K562 (cell line): Measurements from ENCODE around the gene ZFTA. TPM values are rescaled to one million over a fixed set of nuclear protein-coding genes. Genes with fewer than 3 reads are reported as not detected.

ENCODE experiments used
- ATAC-seq: fragments of 200-7000 bp; cut with Tn5 transposase; 3 replicates; pipeline ENCODE4 v1.9.1; 2020; ENCODE audit warnings: moderate library complexity
- BruUV-seq: library from RNA; stranded (reverse); fragments of 400-500 nt; replicated peaks from 2 replicates; lab custom pipeline; 2021; lab: Mats Ljungman, UMichigan
- CTCF ChIA-PET: fragments of 300-600 bp; formaldehyde crosslinking; extraction: SDS; loops from one replicate; lab custom pipeline; 2021; ENCODE audit warnings: low intra/inter-chr PET ratio; lab: Yijun Ruan, JAX
- POLR2A ChIA-PET: fragments of 300-600, 350-650 bp; sonication (Branson Sonifier 250); formaldehyde crosslinking; extraction: SDS; loops from one replicate; lab custom pipeline; 2021; ENCODE audit warnings: antibody characterized with exemption, inconsistent platforms; lab: Yijun Ruan, JAX
- DNase-seq, 4 experiments: peaks; one replicate each; pipeline versions ENCODE4 v3.0.0 to v3.0.0-alpha.2; 2011 to 2018; ENCODE audit warnings: low spot score in 3 of 4, mixed read lengths in 3 of 4; ENCODE audit errors: extremely low read depth in 1 of 4
- FAIRE-seq: peaks from 2 replicates; lab custom pipeline; 2011; peaks lifted over from hg19 to GRCh38; lab: Jason Lieb, UNC
- H2AFZ ChIP-seq: 2 replicates; pipeline ENCODE4 v1.6.0; 2011; ENCODE audit warnings: low read depth, low read length, control low read depth, inconsistent platforms
- H3K27ac ChIP-seq: fragments of 200-600 bp; 3 replicates; pipeline ENCODE4 v1.8.0; 2011; ENCODE audit warnings: low read depth, mild to moderate bottlenecking, control low read depth, inconsistent platforms, low read length, moderate library complexity, mixed read lengths; ENCODE audit errors: extremely low read depth
- H3K27me3 ChIP-seq, 2 experiments: fragments of 300-600 bp in 1 of 2; 2 replicates in 1 of 2; 3 replicates in 1 of 2; pipeline versions ENCODE4 v1.6.0 to v1.8.0; 2011; ENCODE audit warnings: inconsistent platforms in 2 of 2, low read length in 2 of 2, mild to moderate bottlenecking in 1 of 2, mixed read lengths in 1 of 2, moderate library complexity in 1 of 2; ENCODE audit not compliant: control insufficient read depth in 2 of 2, insufficient read depth in 2 of 2
- H3K36me3 ChIP-seq: fragments of 300-600 bp; 3 replicates; pipeline ENCODE4 v1.8.0; 2011; ENCODE audit warnings: mild to moderate bottlenecking, low read length, inconsistent platforms; ENCODE audit not compliant: control insufficient read depth, insufficient read depth
- H3K4me1 ChIP-seq, 2 experiments: fragments of 200-600 bp in 1 of 2; replicated peaks in 1 of 2; 2 replicates in 1 of 2; 3 replicates in 1 of 2; pipeline versions ENCODE4 v1.5.1 to v1.8.0; 2011; ENCODE audit warnings: inconsistent platforms in 2 of 2, low read length in 2 of 2, mild to moderate bottlenecking in 1 of 2, mixed read lengths in 1 of 2, moderate library complexity in 1 of 2; ENCODE audit not compliant: control insufficient read depth in 2 of 2, insufficient read depth in 2 of 2
- H3K4me2 ChIP-seq: 2 replicates; pipeline ENCODE4 v1.6.1; 2011; ENCODE audit warnings: low read length, control low read depth, inconsistent platforms, mixed read lengths; ENCODE audit not compliant: insufficient read depth
- H3K4me3 ChIP-seq: fragments of 200-600 bp; sonication (generic), shearing (Covaris generic); 2 replicates; pipeline ENCODE4 v1.5.1; 2016; ENCODE audit warnings: control low read depth, inconsistent platforms
- H3K79me2 ChIP-seq: fragments of 200-600 bp; 3 replicates; pipeline ENCODE4 v1.8.0; 2011; ENCODE audit warnings: low read length, inconsistent platforms; ENCODE audit not compliant: control insufficient read depth, insufficient read depth
- H3K9ac ChIP-seq, 2 experiments: 2 replicates each; pipeline versions ENCODE4 v1.6.0 to v1.6.1; 2011; ENCODE audit warnings: low read depth in 2 of 2, low read length in 2 of 2, control low read depth in 1 of 2, inconsistent platforms in 1 of 2, mild to moderate bottlenecking in 1 of 2, mixed read lengths in 1 of 2; ENCODE audit not compliant: insufficient read depth in 1 of 2
- H3K9me1 ChIP-seq: one replicate; pipeline ENCODE4 v1.6.0; 2011; ENCODE audit warnings: inconsistent platforms, mild to moderate bottlenecking, low read length, moderate library complexity; ENCODE audit not compliant: control insufficient read depth, insufficient read depth
- H3K9me3 ChIP-seq: replicated peaks from 2 replicates; pipeline ENCODE4 v1.5.1; 2011; ENCODE audit warnings: low read depth, low read length, inconsistent platforms; ENCODE audit not compliant: control insufficient read depth, insufficient read depth
- H4K20me1 ChIP-seq: replicated peaks from 2 replicates; pipeline ENCODE4 v1.6.1; 2011; ENCODE audit warnings: low read length, inconsistent platforms, mixed read lengths; ENCODE audit not compliant: control insufficient read depth, insufficient read depth
- NR2C1 ChIP-seq, 2 experiments: fragments of 450-650 bp; IDR thresholded peaks; 2 replicates each; pipeline ENCODE4 v1.6.1; 2017; ENCODE audit warnings: mild to moderate bottlenecking in 2 of 2, antibody characterized with exemption in 1 of 2, inconsistent platforms in 1 of 2, missing compliant biosample characterization in 1 of 2, missing genetic modification characterization in 1 of 2
- WGBS: fragments of 100-300 bp; shearing (Covaris generic); methylation state at CpG from one replicate; pipeline ENCODE4 v1.1.6; 2016; ENCODE audit warnings: low coverage, mixed read lengths; ENCODE audit not compliant: insufficient coverage; ENCODE audit errors: missing lambda C conversion rate; 5-methylcytosine and 5-hydroxymethylcytosine counted together
- in situ Hi-C: fragments of 300-500 bp; cut with MboI; formaldehyde crosslinking; loops from 4 replicates; pipeline ENCODE4 v1.15.0; 2018; ENCODE audit warnings: inconsistent platforms, mixed read lengths
- intact Hi-C: fragments of 100-400 bp; cut with micrococcal nuclease; formaldehyde crosslinking; loops from 2 replicates; pipeline ENCODE4 v1.14.2; 2022
- polyA plus RNA-seq, 8 experiments: library from polyadenylated mRNA; depleted of rRNA in 4 of 8; stranded (reverse) in 5 of 8; unstranded in 3 of 8; fragments of >200 nt; fragmentation: Nextera tagmentation in 2 of 8; fragmentation: Illumina TruSeq in 1 of 8; extraction: Ambion mirVana in 2 of 8; extraction: Trizol in 1 of 8; gene quantifications; 2 replicates each; pipeline versions ENCODE4 v1.2.1 to v1.2.3, GENCODE V29; 2011 to 2014; ENCODE audit warnings: inconsistent platforms in 1 of 8, missing spikeins in 1 of 8
- total RNA-seq, 7 experiments: library from RNA; depleted of rRNA in 6 of 7; stranded (reverse); fragments of >200 nt in 6 of 7; fragmentation: Illumina TruSeq in 2 of 7; extraction: Trizol in 2 of 7; gene quantifications; 2 replicates each; pipeline versions ENCODE4 v1.2.1 to v1.2.3, GENCODE V29; 2011 to 2021; ENCODE audit warnings: low replicate concordance in 1 of 7
- TF ChIP-seq, protein P1 (sequence below): sonication (generic); formaldehyde crosslinking; IDR thresholded peaks from 2 replicates; pipeline ENCODE4 v1.8.0; 2022; ENCODE audit warnings: mild to moderate bottlenecking, missing genetic modification reagents

ZFTA gene
- total and polyA plus RNA-seq, 9 of the 15 experiments (the other 6 are each of a cell fraction or from before 2014, with no cell fraction given) = 0.45 to 12.3 (median 2.9) TPM

GRCh38 chr11:63767267-63767564 lies 1.4 kb downstream of the ZFTA start:
- no peak; the same call in 1 of the 3 replicates for ATAC-seq
- no peak overlapping the region for H2AFZ ChIP-seq
- peaks cover 8 to 57% of the 10 kb centered on the region in 2 experiments for H3K4me1 ChIP-seq

More at GRCh38 chr11:63767267-63767564, 1.4 kb downstream of the ZFTA start:
- Histone ChIP-seq H3K36me3 (peaks cover 20% of the 10 kb centered on the region; the same call in 1 of the 3 replicates), H3K9me3 (no peaks in the 10 kb centered on the region), H3K9ac (peak overlapping the region; percentile 61 to 95; a peak in 3 of 4 replicates), H3K4me2 (peak overlapping the region; percentile 72), H4K20me1 (no peaks in the 10 kb centered on the region), H3K27ac (no peak overlapping the region; the same call in 2 of the 3 replicates), H3K27me3 (no peaks in the 10 kb centered on the region), H3K79me2 (peaks cover 19% of the 10 kb centered on the region), H3K4me3 (peak overlapping the region; percentile 60), H3K9me1 (no peaks in the 10 kb centered on the region)
- ChIA-PET POLR2A (interaction anchor here (0.7 kb wide), 2 partner anchors 95 to 1184 kb away, joined by 3 read pairs; no protein-coding TSS in a partner anchor), CTCF (interaction anchor here (0.8 to 0.9 kb wide), 2 partner anchors 104 to 149 kb away, joined by 3 read pairs; no protein-coding TSS in a partner anchor)
- intact Hi-C loops (loop anchor here (5.0 kb wide), 4 partner anchors 45 to 385 kb away; partner anchors contain the start of genes MARK2, RCOR2 and SPINDOC), in situ Hi-C loops (loop anchor here (10.0 kb wide), 1 partner anchor 378 kb away; no protein-coding TSS in a partner anchor)
- FAIRE-seq (peak; percentile 80), DNase-seq (peak in 1 of 4 experiments; percentile 18)
- BruUV-seq = no TSS peak
- TF ChIP-seq, protein P1, sequence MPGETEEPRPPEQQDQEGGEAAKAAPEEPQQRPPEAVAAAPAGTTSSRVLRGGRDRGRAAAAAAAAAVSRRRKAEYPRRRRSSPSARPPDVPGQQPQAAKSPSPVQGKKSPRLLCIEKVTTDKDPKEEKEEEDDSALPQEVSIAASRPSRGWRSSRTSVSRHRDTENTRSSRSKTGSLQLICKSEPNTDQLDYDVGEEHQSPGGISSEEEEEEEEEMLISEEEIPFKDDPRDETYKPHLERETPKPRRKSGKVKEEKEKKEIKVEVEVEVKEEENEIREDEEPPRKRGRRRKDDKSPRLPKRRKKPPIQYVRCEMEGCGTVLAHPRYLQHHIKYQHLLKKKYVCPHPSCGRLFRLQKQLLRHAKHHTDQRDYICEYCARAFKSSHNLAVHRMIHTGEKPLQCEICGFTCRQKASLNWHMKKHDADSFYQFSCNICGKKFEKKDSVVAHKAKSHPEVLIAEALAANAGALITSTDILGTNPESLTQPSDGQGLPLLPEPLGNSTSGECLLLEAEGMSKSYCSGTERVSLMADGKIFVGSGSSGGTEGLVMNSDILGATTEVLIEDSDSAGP (CRISPR knock-in tag) = peak; percentile 94
- TF ChIP-seq NR2C1 (IDR thresholded peaks at IDR 0.05) = no peak
- no peak for TF ChIP-seq NR2C1 (tag; IDR thresholded peaks at IDR 0.05)
- 16% methylated on average over 4 of the region's 4 CpGs for WGBS
